DOHH2 (cell line): ENCODE data around the gene SCFD2.

ENCODE experiments used
- EZH2phosphoT487 ChIP-seq: fragments of 200-600 bp; sonication (generic); IDR thresholded peaks from 2 replicates; pipeline ENCODE4 v1.6.1; 2017; ENCODE audit warnings: borderline replicate concordance, mild to moderate bottlenecking, antibody characterized with exemption, low read length, moderate library complexity, mixed read lengths
- TF ChIP-seq, protein P1 (sequence below): fragments of 200-600 bp; sonication (generic); IDR thresholded peaks from one replicate; pipeline ENCODE4 v1.5.1; 2014; ENCODE audit warnings: antibody characterized with exemption, mild to moderate bottlenecking, low read depth, low read length; ENCODE audit not compliant: poor library complexity, severe bottlenecking

DNA sequence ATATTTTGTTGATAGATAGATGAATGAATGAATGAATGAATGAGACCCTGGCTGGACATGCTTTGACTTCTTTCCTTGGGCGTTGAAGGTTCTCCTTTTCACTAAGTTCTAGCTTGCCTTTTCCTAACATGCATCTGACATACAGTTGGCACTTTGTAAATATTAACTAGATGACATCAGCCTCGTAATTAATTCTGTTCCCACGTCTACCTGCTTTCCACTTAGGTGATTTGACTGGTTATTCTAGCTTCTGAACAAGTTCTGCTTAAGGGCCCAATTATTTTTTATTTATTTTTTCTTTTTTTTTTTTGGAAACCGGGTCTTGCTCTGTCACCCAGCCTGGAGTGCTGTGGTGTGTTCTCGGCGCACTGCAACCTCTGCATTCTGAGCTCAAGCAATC is 517.6 kb downstream of the SCFD2 start:
- TF ChIP-seq, protein P1, sequence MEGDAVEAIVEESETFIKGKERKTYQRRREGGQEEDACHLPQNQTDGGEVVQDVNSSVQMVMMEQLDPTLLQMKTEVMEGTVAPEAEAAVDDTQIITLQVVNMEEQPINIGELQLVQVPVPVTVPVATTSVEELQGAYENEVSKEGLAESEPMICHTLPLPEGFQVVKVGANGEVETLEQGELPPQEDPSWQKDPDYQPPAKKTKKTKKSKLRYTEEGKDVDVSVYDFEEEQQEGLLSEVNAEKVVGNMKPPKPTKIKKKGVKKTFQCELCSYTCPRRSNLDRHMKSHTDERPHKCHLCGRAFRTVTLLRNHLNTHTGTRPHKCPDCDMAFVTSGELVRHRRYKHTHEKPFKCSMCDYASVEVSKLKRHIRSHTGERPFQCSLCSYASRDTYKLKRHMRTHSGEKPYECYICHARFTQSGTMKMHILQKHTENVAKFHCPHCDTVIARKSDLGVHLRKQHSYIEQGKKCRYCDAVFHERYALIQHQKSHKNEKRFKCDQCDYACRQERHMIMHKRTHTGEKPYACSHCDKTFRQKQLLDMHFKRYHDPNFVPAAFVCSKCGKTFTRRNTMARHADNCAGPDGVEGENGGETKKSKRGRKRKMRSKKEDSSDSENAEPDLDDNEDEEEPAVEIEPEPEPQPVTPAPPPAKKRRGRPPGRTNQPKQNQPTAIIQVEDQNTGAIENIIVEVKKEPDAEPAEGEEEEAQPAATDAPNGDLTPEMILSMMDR, result no peak
- TF ChIP-seq EZH2phosphoT487, result no peak
